HCT116 (cell line): ENCODE measurements around the gene RPS16. TPM values are rescaled to one million over a fixed set of nuclear protein-coding genes. Genes with fewer than 3 reads are reported as not detected.

Experiments used
- ATAC-seq: fragments of 200-7000 bp; cut with Tn5 transposase; 2 replicates; pipeline ENCODE4 v1.9.1; 2020; ENCODE audit warnings: mild to moderate bottlenecking, moderate library complexity
- BruUV-seq: library from RNA; stranded (reverse); fragments of 400-500 nt; replicated peaks from 2 replicates; lab custom pipeline; 2021; lab: Mats Ljungman, UMichigan
- CTCF ChIA-PET: fragments of 300-600 bp; sonication (Branson Sonifier 250); formaldehyde crosslinking; loops from one replicate; lab custom pipeline; 2021; ENCODE audit warnings: antibody characterized with exemption; lab: Charles Lee
- POLR2A ChIA-PET: fragments of 300-600, 350-600 bp; sonication (Branson Sonifier 250); formaldehyde crosslinking; loops from one replicate; lab custom pipeline; 2021; ENCODE audit warnings: antibody characterized with exemption; lab: Charles Lee
- RAD21 ChIA-PET, 2 experiments: fragments of 300-600 bp; sonication (Branson Sonifier 250); formaldehyde crosslinking; loops; one replicate each; lab custom pipeline; 2023; ENCODE audit warnings: low total read pairs in 2 of 2; ENCODE audit not compliant: uncharacterized antibody in 2 of 2, unreplicated experiment in 2 of 2, low non-redundant PET in 1 of 2; lab: Charles Lee
- DNase-seq: peaks from one replicate; pipeline ENCODE4 v3.0.0-alpha.2; 2010; ENCODE audit warnings: low read depth, low spot score
- H2AFZ ChIP-seq: fragments of 200-600 bp; shearing (Covaris generic), sonication (generic); 2 replicates; pipeline ENCODE4 v1.6.1; 2017; ENCODE audit warnings: low read depth, mixed run types, mixed read lengths, antibody characterized with exemption, low read length; ENCODE audit not compliant: poor library complexity, severe bottlenecking
- H3K27ac ChIP-seq: 2 replicates; pipeline ENCODE4 v1.5.1; 2012; ENCODE audit warnings: low read depth, low read length
- H3K27me3 ChIP-seq: fragments of 200-600 bp; sonication (generic); 2 replicates; pipeline ENCODE4 v1.6.1; 2016; ENCODE audit warnings: mixed run types, low read length, mixed read lengths; ENCODE audit not compliant: insufficient read depth
- H3K36me3 ChIP-seq, 2 experiments: fragments of 200-500 bp in 1 of 2; fragments of 200-600 bp in 1 of 2; sonication (Bioruptor generic) in 1 of 2; sonication (generic) in 1 of 2; 2 replicates each; pipeline versions ENCODE4 v1.5.1 to v1.6.1; 2014 to 2016; ENCODE audit warnings: low read length in 2 of 2, inconsistent platforms in 1 of 2, mixed read lengths in 1 of 2, mixed run types in 1 of 2; ENCODE audit not compliant: insufficient read depth in 2 of 2, control insufficient read depth in 1 of 2
- H3K4me1 ChIP-seq, 2 experiments: fragments of 200-600 bp in 1 of 2; sonication (generic) in 1 of 2; 2 replicates each; pipeline versions ENCODE4 v1.5.1 to v1.6.1; 2012 to 2017; ENCODE audit warnings: low read length in 2 of 2, inconsistent platforms in 1 of 2, mild to moderate bottlenecking in 1 of 2, mixed read lengths in 1 of 2, mixed run types in 1 of 2, moderate library complexity in 1 of 2; ENCODE audit not compliant: insufficient read depth in 2 of 2, control insufficient read depth in 1 of 2
- H3K4me2 ChIP-seq: fragments of 200-600 bp; sonication (generic); 2 replicates; pipeline ENCODE4 v1.6.1; 2017; ENCODE audit warnings: mixed run types, low read length, mixed read lengths
- H3K4me3 ChIP-seq, 2 experiments: fragments of 200-600 bp in 1 of 2; sonication (generic) in 1 of 2; replicated peaks in 1 of 2; 2 replicates each; pipeline ENCODE4 v1.5.1; 2011 to 2016; ENCODE audit warnings: low read length in 2 of 2, control low read depth in 1 of 2, low read depth in 1 of 2, mild to moderate bottlenecking in 1 of 2, mixed read lengths in 1 of 2, mixed run types in 1 of 2
- H3K79me2 ChIP-seq: fragments of 200-600 bp; sonication (generic); 2 replicates; pipeline ENCODE4 v1.6.1; 2017; ENCODE audit warnings: mild to moderate bottlenecking, mixed run types, low read length, moderate library complexity, mixed read lengths; ENCODE audit not compliant: insufficient read depth
- H3K9ac ChIP-seq: fragments of 200-600 bp; sonication (generic); 2 replicates; pipeline ENCODE4 v1.6.1; 2016; ENCODE audit warnings: low read length, mixed read lengths
- H3K9me2 ChIP-seq: fragments of 200-600 bp; sonication (generic), shearing (Covaris generic); 2 replicates; pipeline ENCODE4 v1.6.1; 2017; ENCODE audit warnings: mixed run types, mild to moderate bottlenecking, moderate library complexity; ENCODE audit not compliant: insufficient read depth
- H3K9me3 ChIP-seq, 2 experiments: fragments of 200-500 bp in 1 of 2; fragments of 200-600 bp in 1 of 2; sonication (Bioruptor generic) in 1 of 2; sonication (generic) in 1 of 2; 2 replicates each; pipeline ENCODE4 v1.6.1; 2014 to 2017; ENCODE audit warnings: low read length in 2 of 2, mixed read lengths in 2 of 2, inconsistent platforms in 1 of 2, low read depth in 1 of 2, mild to moderate bottlenecking in 1 of 2, mixed run types in 1 of 2, moderate library complexity in 1 of 2; ENCODE audit not compliant: control insufficient read depth in 1 of 2, insufficient read depth in 1 of 2
- H4K20me1 ChIP-seq: fragments of 200-600 bp; sonication (generic), shearing (Covaris generic); 2 replicates; pipeline ENCODE4 v1.6.1; 2017; ENCODE audit warnings: mixed run types, mild to moderate bottlenecking, moderate library complexity; ENCODE audit not compliant: insufficient read depth
- CBX3 ChIP-seq: IDR thresholded peaks from 2 replicates; pipeline ENCODE4 v1.6.1; 2012; ENCODE audit warnings: low read depth
- EGR1 ChIP-seq: IDR thresholded peaks from 2 replicates; pipeline ENCODE4 v1.6.1; 2012; ENCODE audit warnings: low read depth
- EZH2 ChIP-seq: fragments of 200-600 bp; sonication (generic); IDR thresholded peaks from 2 replicates; pipeline ENCODE4 v1.6.1; 2017; ENCODE audit warnings: antibody characterized with exemption, mixed run types
- FOSL1 ChIP-seq: IDR thresholded peaks from 2 replicates; pipeline ENCODE4 v1.6.1; 2012; ENCODE audit warnings: low read depth
- JUND ChIP-seq: IDR thresholded peaks from 2 replicates; pipeline ENCODE4 v1.6.1; 2012
- POLR2A ChIP-seq: IDR thresholded peaks from 2 replicates; pipeline ENCODE4 v1.7.0; 2011; ENCODE audit warnings: borderline replicate concordance; ENCODE audit not compliant: insufficient read depth, insufficient read length; ENCODE audit errors: extremely low read depth
- POLR2AphosphoS5 ChIP-seq: IDR thresholded peaks from 2 replicates; pipeline ENCODE4 v1.6.1; 2011; ENCODE audit warnings: mild to moderate bottlenecking, low read depth, low read length, moderate library complexity
- REST ChIP-seq: IDR thresholded peaks from 2 replicates; pipeline ENCODE4 v1.6.1; 2012; ENCODE audit warnings: low read depth
- SIN3A ChIP-seq: IDR thresholded peaks from 2 replicates; pipeline ENCODE4 v1.6.1; 2012; ENCODE audit warnings: low read depth
- TCF7L2 ChIP-seq: IDR thresholded peaks from 2 replicates; pipeline ENCODE4 v1.7.0; 2011; ENCODE audit warnings: borderline replicate concordance, inconsistent platforms; ENCODE audit not compliant: insufficient read depth, insufficient read length; ENCODE audit errors: extremely low read depth
- intact Hi-C: fragments of 100-400 bp; cut with micrococcal nuclease; formaldehyde crosslinking; loops from 2 replicates; pipeline ENCODE4 v1.10.0; 2022
- total RNA-seq: library from RNA; stranded (reverse); gene quantifications from one replicate; pipeline ENCODE4 v1.2.1, GENCODE V29; 2021; ENCODE audit not compliant: unreplicated experiment
- TF ChIP-seq, protein P1 (sequence below): IDR thresholded peaks from 2 replicates; pipeline ENCODE4 v1.6.1; 2012
- TF ChIP-seq, protein P2 (sequence below), 3 experiments: fragments of 200-600 bp in 1 of 3; sonication (generic) in 1 of 3; IDR thresholded peaks in 2 of 3; conservative IDR thresholded peaks in 1 of 3; 2 replicates each; pipeline ENCODE4 v1.5.1; 2012 to 2017; ENCODE audit warnings: low read depth in 2 of 3, low read length in 2 of 3, antibody characterized with exemption in 1 of 3, borderline replicate concordance in 1 of 3, control low read depth in 1 of 3, mild to moderate bottlenecking in 1 of 3, mixed read lengths in 1 of 3, mixed run types in 1 of 3, moderate library complexity in 1 of 3; ENCODE audit not compliant: insufficient read depth in 1 of 3
- TF ChIP-seq, protein P3 (sequence below): IDR thresholded peaks from 2 replicates; pipeline ENCODE4 v1.6.1; 2011; ENCODE audit warnings: mild to moderate bottlenecking, low read length, moderate library complexity; ENCODE audit not compliant: insufficient replicate concordance; ENCODE audit errors: extremely low read depth

The RPS16 gene
- total RNA-seq, 1 experiment from 2014 or later, result 3,365 TPM

- no TSS peak for BruUV-seq
- no peak for TF ChIP-seq REST
- no peak for TF ChIP-seq POLR2AphosphoS5
- no peak for TF ChIP-seq JUND
- TF ChIP-seq, protein P1, sequence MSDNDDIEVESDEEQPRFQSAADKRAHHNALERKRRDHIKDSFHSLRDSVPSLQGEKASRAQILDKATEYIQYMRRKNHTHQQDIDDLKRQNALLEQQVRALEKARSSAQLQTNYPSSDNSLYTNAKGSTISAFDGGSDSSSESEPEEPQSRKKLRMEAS, result no peak
- no peak for TF ChIP-seq EZH2
- no peak for TF ChIP-seq EGR1
- TF ChIP-seq POLR2A, result no peak
- no peak for TF ChIP-seq TCF7L2
- no peak for TF ChIP-seq FOSL1
- TF ChIP-seq SIN3A, result no peak
- no peak for TF ChIP-seq CBX3
- TF ChIP-seq, protein P2, sequence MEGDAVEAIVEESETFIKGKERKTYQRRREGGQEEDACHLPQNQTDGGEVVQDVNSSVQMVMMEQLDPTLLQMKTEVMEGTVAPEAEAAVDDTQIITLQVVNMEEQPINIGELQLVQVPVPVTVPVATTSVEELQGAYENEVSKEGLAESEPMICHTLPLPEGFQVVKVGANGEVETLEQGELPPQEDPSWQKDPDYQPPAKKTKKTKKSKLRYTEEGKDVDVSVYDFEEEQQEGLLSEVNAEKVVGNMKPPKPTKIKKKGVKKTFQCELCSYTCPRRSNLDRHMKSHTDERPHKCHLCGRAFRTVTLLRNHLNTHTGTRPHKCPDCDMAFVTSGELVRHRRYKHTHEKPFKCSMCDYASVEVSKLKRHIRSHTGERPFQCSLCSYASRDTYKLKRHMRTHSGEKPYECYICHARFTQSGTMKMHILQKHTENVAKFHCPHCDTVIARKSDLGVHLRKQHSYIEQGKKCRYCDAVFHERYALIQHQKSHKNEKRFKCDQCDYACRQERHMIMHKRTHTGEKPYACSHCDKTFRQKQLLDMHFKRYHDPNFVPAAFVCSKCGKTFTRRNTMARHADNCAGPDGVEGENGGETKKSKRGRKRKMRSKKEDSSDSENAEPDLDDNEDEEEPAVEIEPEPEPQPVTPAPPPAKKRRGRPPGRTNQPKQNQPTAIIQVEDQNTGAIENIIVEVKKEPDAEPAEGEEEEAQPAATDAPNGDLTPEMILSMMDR (IDR thresholded peaks at IDR 0.05 in 2 of 3, conservative IDR thresholded peaks at IDR 0.05 in 1 of 3; ENCODE audit: borderline replicate concordance in 1 of 3, insufficient read depth in 1 of 3, low read depth in 2 of 3, low read length in 2 of 3), result no peak
- TF ChIP-seq, protein P3, sequence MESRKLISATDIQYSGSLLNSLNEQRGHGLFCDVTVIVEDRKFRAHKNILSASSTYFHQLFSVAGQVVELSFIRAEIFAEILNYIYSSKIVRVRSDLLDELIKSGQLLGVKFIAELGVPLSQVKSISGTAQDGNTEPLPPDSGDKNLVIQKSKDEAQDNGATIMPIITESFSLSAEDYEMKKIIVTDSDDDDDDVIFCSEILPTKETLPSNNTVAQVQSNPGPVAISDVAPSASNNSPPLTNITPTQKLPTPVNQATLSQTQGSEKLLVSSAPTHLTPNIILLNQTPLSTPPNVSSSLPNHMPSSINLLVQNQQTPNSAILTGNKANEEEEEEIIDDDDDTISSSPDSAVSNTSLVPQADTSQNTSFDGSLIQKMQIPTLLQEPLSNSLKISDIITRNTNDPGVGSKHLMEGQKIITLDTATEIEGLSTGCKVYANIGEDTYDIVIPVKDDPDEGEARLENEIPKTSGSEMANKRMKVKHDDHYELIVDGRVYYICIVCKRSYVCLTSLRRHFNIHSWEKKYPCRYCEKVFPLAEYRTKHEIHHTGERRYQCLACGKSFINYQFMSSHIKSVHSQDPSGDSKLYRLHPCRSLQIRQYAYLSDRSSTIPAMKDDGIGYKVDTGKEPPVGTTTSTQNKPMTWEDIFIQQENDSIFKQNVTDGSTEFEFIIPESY, result no peak
- Histone ChIP-seq H2AFZ (no peak overlapping the region), H3K27me3 (no peaks in the 10 kb centered on the region), H3K4me1 (peaks cover 0 to 8% of the 10 kb centered on the region in 2 experiments; a peak in 1 of 4 replicates), H3K9ac (no peak overlapping the region), H3K4me2 (no peak overlapping the region), H3K4me3 (no peak overlapping the region), H3K9me3 (no peaks in the 10 kb centered on the region), H3K79me2 (peaks cover 1% of the 10 kb centered on the region), H3K36me3 (peaks cover 34 to 50% of the 10 kb centered on the region in 2 experiments; a peak in 3 of 4 replicates), H4K20me1 (no peaks in the 10 kb centered on the region), H3K27ac (no peak overlapping the region), H3K9me2 (no peaks in the 10 kb centered on the region)
- ChIA-PET RAD21 (no interaction called here), POLR2A (interaction anchor here (2.4 kb wide), 1 partner anchor 40 kb away, joined by 8 read pairs; the partner anchor contains the start of gene RPS16), CTCF (interaction anchor here (3.5 kb wide), 1 partner anchor 58 kb away, joined by 24 read pairs; the partner anchor contains the start of gene EID2B)
- intact Hi-C loops, result no loop called here
- DNase-seq (no peak), ATAC-seq (no peak)
Observed at GRCh38 chr19:39475748-39476147, 40.0 kb upstream of the RPS16 start.
